ENCODE data around the gene CLEC10A.
"Not testable (repeated sequence)": the region's sequence is repeated elsewhere in the genome, so short reads cannot be mapped to it uniquely, and the experiment has no call there.

The CLEC10A gene

GRCh38 chr17:7056386-7056785 lies 23.7 kb downstream of the CLEC10A start:
- TF ChIP-seq FEZF1 (tag by site-specific recombination; IDR thresholded peaks at IDR 0.05) (peak; percentile 76), WT1 (tag by site-specific recombination; IDR thresholded peaks at IDR 0.05) (no peak)
- H3K36me3 ChIP-seq (ENCODE audit: control insufficient read depth in 2 of 2, insufficient read depth in 1 of 2, low read length in 2 of 2): no peaks in the 10 kb centered on the region
- no peak overlapping the region for H3K27ac ChIP-seq (ENCODE audit: extremely low read depth, low read depth, low read length)
- POLR2A ChIA-PET: interaction anchor here (0.6 kb wide), 1 partner anchor 859 kb away, joined by 3 read pairs; no protein-coding TSS in a partner anchor
- no peaks in the 10 kb centered on the region for H3K9me3 ChIP-seq (ENCODE audit: control insufficient read depth, insufficient read depth, low read depth, low read length)
- CTCF ChIA-PET: interaction anchor here (0.7 to 3.1 kb wide), 5 partner anchors 10 to 1570 kb away, joined by 3 to 15 read pairs (median 3); partner anchors contain the start of gene MIS12
- 0 out of 2 replicates have a peak, but pooled peaks cover 5% of the 10 kb centered on the region for H3K4me1 ChIP-seq (ENCODE audit: control insufficient read depth, insufficient read depth, low read length)
- no peak overlapping the region for H3K4me3 ChIP-seq (ENCODE audit: low read depth, low read length)

DNA sequence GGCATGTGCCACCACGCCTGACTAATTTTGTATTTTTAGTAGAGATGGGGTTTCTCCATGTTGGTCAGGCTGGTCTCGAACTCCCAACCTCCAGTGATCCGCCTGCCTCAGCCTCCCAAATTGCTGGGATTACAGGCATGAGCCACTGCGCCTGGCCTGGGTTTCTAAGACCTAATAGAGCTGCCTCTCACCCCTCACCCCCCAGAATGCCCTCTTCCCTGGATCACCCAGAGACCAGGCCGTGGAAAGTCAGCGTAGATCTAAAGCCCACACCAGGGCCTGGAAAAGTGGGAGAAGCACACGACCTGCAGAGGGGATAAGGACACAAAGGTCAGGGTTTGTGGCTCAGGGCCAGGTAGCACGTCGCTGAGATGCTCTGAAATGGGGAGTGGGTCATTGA lies 29.5 kb downstream of the CLEC10A start:
- H3K27ac ChIP-seq (ENCODE audit: extremely low read depth, low read depth, low read length); H3K36me3 ChIP-seq (ENCODE audit: control insufficient read depth in 2 of 2, insufficient read depth in 1 of 2, low read length in 2 of 2); H3K4me3 ChIP-seq (ENCODE audit: low read depth, low read length); POLR2A ChIA-PET; H3K4me1 ChIP-seq (ENCODE audit: control insufficient read depth, insufficient read depth, low read length); H3K9me3 ChIP-seq (ENCODE audit: control insufficient read depth, insufficient read depth, low read depth, low read length): not testable (repeated sequence)
- CTCF ChIA-PET: interaction anchor here (0.5 to 12.8 kb wide), 9 partner anchors 9 to 420 kb away, joined by 3 to 388 read pairs (median 5); no protein-coding TSS in a partner anchor

- Histone ChIP-seq H3K27ac (ENCODE audit: extremely low read depth, low read depth, low read length) (no peak overlapping the region), H3K36me3 (ENCODE audit: control insufficient read depth in 2 of 2, insufficient read depth in 1 of 2, low read length in 2 of 2) (no peaks in the 10 kb centered on the region), H3K4me3 (ENCODE audit: low read depth, low read length) (no peak overlapping the region), H3K4me1 (ENCODE audit: control insufficient read depth, insufficient read depth, low read length) (peaks cover 6% of the 10 kb centered on the region; the same call in 1 of the 2 replicates), H3K9me3 (ENCODE audit: control insufficient read depth, insufficient read depth, low read depth, low read length) (no peaks in the 10 kb centered on the region)
- ChIA-PET CTCF (interaction anchor here (1.2 to 12.8 kb wide), 2 partner anchors 91 to 128 kb away, joined by 5 to 388 read pairs; no protein-coding TSS in a partner anchor), POLR2A (no interaction called here)
- TF ChIP-seq ZBTB17 (tag by site-specific recombination; IDR thresholded peaks at IDR 0.05) (peak; percentile 49), ZFP3 (tag by site-specific recombination; IDR thresholded peaks at IDR 0.05; ENCODE audit: low read depth) (peak; percentile 86), HIC1 (tag by site-specific recombination; IDR thresholded peaks at IDR 0.05) (no peak), EGR2 (tag by site-specific recombination; IDR thresholded peaks at IDR 0.05; ENCODE audit: low read depth) (peak; percentile 77), ZFHX2 (tag by site-specific recombination; conservative IDR thresholded peaks at IDR 0.05) (peak; percentile 94), ZEB2 (tag by site-specific recombination; IDR thresholded peaks at IDR 0.05) (no peak)
Observed at GRCh38 chr17:7048968-7049367, 31.1 kb downstream of the CLEC10A start.

DNA sequence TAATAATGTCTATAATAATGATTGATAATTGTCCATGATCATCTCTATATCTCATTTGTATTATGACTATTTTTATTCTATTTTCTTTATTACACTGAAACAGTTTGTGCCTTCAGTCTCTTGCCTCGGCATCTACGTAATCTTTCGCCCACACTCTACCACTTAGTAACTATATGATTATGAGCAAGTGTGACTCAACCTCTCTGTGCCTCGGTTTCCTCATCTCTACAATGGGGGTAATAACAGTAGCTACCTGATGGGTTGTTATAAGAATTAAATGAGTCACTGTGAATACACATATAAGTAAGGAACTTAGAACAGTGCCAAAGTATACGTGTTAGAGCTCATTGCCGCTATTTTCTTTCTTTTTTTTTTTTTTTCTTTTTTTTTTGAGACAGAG lies 32.5 kb downstream of the CLEC10A start:
- CTCF ChIA-PET: interaction anchor here (0.7 to 12.8 kb wide), 10 partner anchors 8 to 514 kb away, joined by 3 to 388 read pairs (median 5); partner anchors contain the start of genes BCL6B, SENP3 and SLC16A13
- H3K4me1 ChIP-seq (ENCODE audit: control insufficient read depth, insufficient read depth, low read length): peaks cover 6% of the 10 kb centered on the region; the same call in 1 of the 2 replicates
- no peak overlapping the region for H3K27ac ChIP-seq (ENCODE audit: extremely low read depth, low read depth, low read length)
- POLR2A ChIA-PET: interaction anchor here (0.6 to 0.7 kb wide), 2 partner anchors 82 to 172 kb away, joined by 3 to 5 read pairs; partner anchors contain the start of genes ACADVL and DLG4
- no peak overlapping the region for H3K4me3 ChIP-seq (ENCODE audit: low read depth, low read length)
- H3K36me3 ChIP-seq (ENCODE audit: control insufficient read depth in 2 of 2, insufficient read depth in 1 of 2, low read length in 2 of 2): no peaks in the 10 kb centered on the region
- no peaks in the 10 kb centered on the region for H3K9me3 ChIP-seq (ENCODE audit: control insufficient read depth, insufficient read depth, low read depth, low read length)
- TF ChIP-seq MYNN (tag by site-specific recombination; IDR thresholded peaks at IDR 0.05; ENCODE audit: borderline replicate concordance): no peak
- no peak for TF ChIP-seq ZBTB26 (tag by site-specific recombination; optimal IDR thresholded peaks at IDR 0.05)
- TF ChIP-seq, protein P1, sequence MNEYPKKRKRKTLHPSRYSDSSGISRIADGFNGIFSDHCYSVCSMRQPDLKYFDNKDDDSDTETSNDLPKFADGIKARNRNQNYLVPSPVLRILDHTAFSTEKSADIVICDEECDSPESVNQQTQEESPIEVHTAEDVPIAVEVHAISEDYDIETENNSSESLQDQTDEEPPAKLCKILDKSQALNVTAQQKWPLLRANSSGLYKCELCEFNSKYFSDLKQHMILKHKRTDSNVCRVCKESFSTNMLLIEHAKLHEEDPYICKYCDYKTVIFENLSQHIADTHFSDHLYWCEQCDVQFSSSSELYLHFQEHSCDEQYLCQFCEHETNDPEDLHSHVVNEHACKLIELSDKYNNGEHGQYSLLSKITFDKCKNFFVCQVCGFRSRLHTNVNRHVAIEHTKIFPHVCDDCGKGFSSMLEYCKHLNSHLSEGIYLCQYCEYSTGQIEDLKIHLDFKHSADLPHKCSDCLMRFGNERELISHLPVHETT (tag by site-specific recombination; IDR thresholded peaks at IDR 0.05): no peak
- no peak for TF ChIP-seq GLIS1 (tag by site-specific recombination; IDR thresholded peaks at IDR 0.05)
- TF ChIP-seq ZNF416 (tag by site-specific recombination; IDR thresholded peaks at IDR 0.05): no peak
- TF ChIP-seq RBAK (tag by site-specific recombination; IDR thresholded peaks at IDR 0.05): no peak
- TF ChIP-seq ZNF561 (tag by site-specific recombination; IDR thresholded peaks at IDR 0.05; ENCODE audit: borderline replicate concordance): no peak
- TF ChIP-seq GFI1B (tag by site-specific recombination; IDR thresholded peaks at IDR 0.05): no peak
- no peak for TF ChIP-seq ZNF549 (tag by site-specific recombination; IDR thresholded peaks at IDR 0.05)
- TF ChIP-seq ZNF202 (tag by site-specific recombination; IDR thresholded peaks at IDR 0.05; ENCODE audit: borderline replicate concordance): no peak
- TF ChIP-seq AEBP2 (tag by site-specific recombination; IDR thresholded peaks at IDR 0.05; ENCODE audit: borderline replicate concordance): no peak

All from HEK293 (cell line).